ENCODE measurements around the gene ATRIP. TPM values are rescaled to one million over a fixed set of nuclear protein-coding genes. Genes with fewer than 3 reads are reported as not detected.

ATRIP gene
- polyA plus RNA-seq, 3 donors = 13.1 to 13.7 (median 13.4) TPM

- DNase-seq (ENCODE audit: low read depth in 3 of 3, low spot score in 2 of 3) = no peak
These were observed 46.6 kb downstream of the ATRIP start for GRCh38 chr3:48493203-48493501.

GRCh38 chr3:48500656-48501055 lies 54.1 kb downstream of the ATRIP start:
- no peak for DNase-seq (ENCODE audit: low read depth in 3 of 3, low spot score in 2 of 3)

GRCh38 chr3:48501196-48501595 lies 54.7 kb downstream of the ATRIP start:
- no peak for DNase-seq (ENCODE audit: low read depth in 3 of 3, low spot score in 2 of 3)

GRCh38 chr3:48502121-48502520 lies 55.6 kb downstream of the ATRIP start:
- no peak for DNase-seq (ENCODE audit: low read depth in 3 of 3, low spot score in 2 of 3)

- no peak for DNase-seq (ENCODE audit: low read depth in 3 of 3, low spot score in 2 of 3)
These were observed 56.2 kb downstream of the ATRIP start for GRCh38 chr3:48502728-48503168.

- no peak for DNase-seq (ENCODE audit: low read depth in 3 of 3, low spot score in 2 of 3)
These were observed 57.0 kb downstream of the ATRIP start for GRCh38 chr3:48503401-48504050.

GRCh38 chr3:48504051-48504946 lies 57.8 kb downstream of the ATRIP start, which contains the start of gene SHISA5:
TSS of gene SHISA5 (minus strand) at chr3:48504174. CDS start at chr3:48504094, 80 bp downstream.
- DNase-seq (ENCODE audit: low read depth in 3 of 3, low spot score in 2 of 3) = peak in 1 of 3 donors; percentile 47

- no peak for DNase-seq (ENCODE audit: low read depth in 3 of 3, low spot score in 2 of 3)
These were observed 58.6 kb downstream of the ATRIP start for GRCh38 chr3:48505146-48505545.

GRCh38 chr3:48505968-48506504 lies 59.5 kb downstream of the ATRIP start:
- no peak for DNase-seq (ENCODE audit: low read depth in 3 of 3, low spot score in 2 of 3)

GRCh38 chr3:48507256-48508061 lies 60.9 kb downstream of the ATRIP start:
- no peak for DNase-seq (ENCODE audit: low read depth in 3 of 3, low spot score in 2 of 3)

- DNase-seq (ENCODE audit: low read depth in 3 of 3, low spot score in 2 of 3) = no peak
These were observed 65.0 kb downstream of the ATRIP start for GRCh38 chr3:48511551-48511950.

GRCh38 chr3:48514431-48515227 lies 68.1 kb downstream of the ATRIP start:
- no peak for DNase-seq (ENCODE audit: low read depth in 3 of 3, low spot score in 2 of 3)

Other genes with a start within 250 kb of the ATRIP start
- gene CAMP, start 223.2 kb upstream of the ATRIP start, polyA plus RNA-seq (ENCODE audit: insufficient read length in 3 of 3) = 1 to 10 TPM in 1 of 3 donors, under 1 TPM in 2; 0.17 to 1.2 (median 0.36) TPM
- 10 to 100 TPM; 14.6 to 16.8 (median 15.7) TPM for gene ZNF589, start 205.6 kb upstream of the ATRIP start, polyA plus RNA-seq (ENCODE audit: insufficient read length in 3 of 3)
- 10 to 100 TPM; 29.0 to 30.2 (median 30.2) TPM for gene NME6, start 145.4 kb upstream of the ATRIP start, polyA plus RNA-seq (ENCODE audit: insufficient read length in 3 of 3)
- gene SPINK8, start 113.1 kb upstream of the ATRIP start, polyA plus RNA-seq (ENCODE audit: insufficient read length in 3 of 3) = under 1 TPM in 1 of 3 donors, not detected in 2; 0.37 TPM
- under 1 TPM; 0.33 to 0.50 (median 0.35) TPM for gene FBXW12, start 74.5 kb upstream of the ATRIP start, polyA plus RNA-seq (ENCODE audit: insufficient read length in 3 of 3)
- 100 to 1,000 TPM; 140 to 172 (median 150) TPM for gene PLXNB1, start 16.7 kb upstream of the ATRIP start, polyA plus RNA-seq (ENCODE audit: insufficient read length in 3 of 3)
- 10 to 100 TPM; 26.0 to 33.4 (median 27.2) TPM for gene CCDC51, start 6.6 kb upstream of the ATRIP start, polyA plus RNA-seq (ENCODE audit: insufficient read length in 3 of 3)
- gene TMA7, start 6.5 kb upstream of the ATRIP start, polyA plus RNA-seq (ENCODE audit: insufficient read length in 3 of 3) = 100 to 1,000 TPM; 284 to 297 (median 286) TPM
- gene SHISA5, start 57.4 kb downstream of the ATRIP start, polyA plus RNA-seq (ENCODE audit: insufficient read length in 3 of 3) = 100 to 1,000 TPM in 2 of 3 donors, 10 to 100 TPM in 1; 95.0 to 104 (median 104) TPM
- 1 to 10 TPM; 3.9 to 4.4 (median 4.1) TPM for gene PFKFB4, start 110.1 kb downstream of the ATRIP start, polyA plus RNA-seq (ENCODE audit: insufficient read length in 3 of 3)
- gene UCN2, start 117.0 kb downstream of the ATRIP start, polyA plus RNA-seq (ENCODE audit: insufficient read length in 3 of 3) = under 1 TPM; 0.19 to 0.25 (median 0.25) TPM
- 10 to 100 TPM; 12.9 to 14.7 (median 14.2) TPM for gene COL7A1, start 148.6 kb downstream of the ATRIP start, polyA plus RNA-seq (ENCODE audit: insufficient read length in 3 of 3)
- 100 to 1,000 TPM; 294 to 321 (median 294) TPM for gene UQCRC1, start 162.9 kb downstream of the ATRIP start, polyA plus RNA-seq (ENCODE audit: insufficient read length in 3 of 3)
- gene TMEM89, start 175.0 kb downstream of the ATRIP start, polyA plus RNA-seq (ENCODE audit: insufficient read length in 3 of 3) = not detected
- gene SLC26A6, start 188.7 kb downstream of the ATRIP start, polyA plus RNA-seq (ENCODE audit: insufficient read length in 3 of 3) = 10 to 100 TPM; 16.5 to 26.2 (median 18.4) TPM
- under 1 TPM; 0.74 to 0.81 (median 0.76) TPM for gene CELSR3, start 216.1 kb downstream of the ATRIP start, polyA plus RNA-seq (ENCODE audit: insufficient read length in 3 of 3)
- 10 to 100 TPM; 13.6 to 18.8 (median 18.2) TPM for gene NCKIPSD, start 239.2 kb downstream of the ATRIP start, polyA plus RNA-seq (ENCODE audit: insufficient read length in 3 of 3)